Endothelial cell of umbilical vein (primary cell): ENCODE data around the gene AK9. TPM values are rescaled to one million over a fixed set of nuclear protein-coding genes. Genes with fewer than 3 reads are reported as not detected.

Experiments used
- BruUV-seq: library from RNA; stranded (reverse); fragments of 400-500 nt; replicated peaks from 2 replicates; lab custom pipeline; 2021; lab: Mats Ljungman, UMichigan
- CTCF ChIA-PET: fragments of 300-600, 350-600 bp; sonication (Branson Sonifier 250); formaldehyde crosslinking; loops from one replicate; lab custom pipeline; 2021; ENCODE audit warnings: antibody characterized with exemption, inconsistent platforms; lab: Charles Lee
- POLR2A ChIA-PET: fragments of 300-600, 350-600 bp; sonication (Branson Sonifier 250); formaldehyde crosslinking; loops from one replicate; lab custom pipeline; 2021; ENCODE audit warnings: antibody characterized with exemption, inconsistent platforms; lab: Charles Lee
- DNase-seq: peaks from one replicate; pipeline ENCODE4 v3.0.0-alpha.2; 2011; ENCODE audit warnings: low read depth, low spot score
- FAIRE-seq: peaks from 2 replicates; lab custom pipeline; 2011; peaks lifted over from hg19 to GRCh38; lab: Jason Lieb, UNC
- H2AFZ ChIP-seq: 2 replicates; pipeline ENCODE4 v1.6.0; 2012; ENCODE audit warnings: low read depth, low read length, control low read depth, inconsistent platforms
- H3K27ac ChIP-seq: 2 replicates; pipeline ENCODE4 v1.5.1; 2011; ENCODE audit warnings: low read depth, mild to moderate bottlenecking, control low read depth, low read length, moderate library complexity; ENCODE audit not compliant: insufficient read depth
- H3K27me3 ChIP-seq, 2 experiments: 2 replicates each; pipeline versions ENCODE4 v1.6.0 to v1.6.1; 2011; ENCODE audit warnings: low read length in 2 of 2, mixed read lengths in 1 of 2; ENCODE audit not compliant: control insufficient read depth in 2 of 2, insufficient read depth in 2 of 2
- H3K36me3 ChIP-seq, 2 experiments: 2 replicates in 1 of 2; 3 replicates in 1 of 2; pipeline ENCODE4 v1.5.1; 2011; ENCODE audit warnings: low read length in 2 of 2, mild to moderate bottlenecking in 1 of 2, moderate library complexity in 1 of 2; ENCODE audit not compliant: control insufficient read depth in 2 of 2, insufficient read depth in 2 of 2; ENCODE audit errors: extremely low read depth in 1 of 2
- H3K4me1 ChIP-seq: 3 replicates; pipeline ENCODE4 v1.5.1; 2011; ENCODE audit warnings: mild to moderate bottlenecking, low read length; ENCODE audit not compliant: control insufficient read depth, insufficient read depth; ENCODE audit errors: extremely low read depth
- H3K4me2 ChIP-seq: 2 replicates; pipeline ENCODE4 v1.6.1; 2011; ENCODE audit warnings: low read length, control low read depth, mixed read lengths; ENCODE audit not compliant: insufficient read depth
- H3K4me3 ChIP-seq, 3 experiments: fragments of 200-600 bp in 1 of 3; sonication (generic), shearing (Covaris generic) in 1 of 3; replicated peaks in 1 of 3; 2 replicates each; pipeline ENCODE4 v1.5.1; 2011 to 2016; ENCODE audit warnings: control low read depth in 3 of 3, low read length in 3 of 3, mild to moderate bottlenecking in 2 of 3, inconsistent platforms in 1 of 3, low read depth in 1 of 3, moderate library complexity in 1 of 3; ENCODE audit not compliant: insufficient read depth in 1 of 3
- H3K79me2 ChIP-seq: 2 replicates; pipeline ENCODE4 v1.6.0; 2012; ENCODE audit warnings: low read length, inconsistent platforms; ENCODE audit not compliant: control insufficient read depth, insufficient read depth
- H3K9ac ChIP-seq: replicated peaks from 2 replicates; pipeline ENCODE3; 2011; ENCODE audit warnings: low read length, control low read depth; ENCODE audit not compliant: insufficient read depth; ENCODE audit errors: extremely low read depth
- H3K9me1 ChIP-seq: replicated peaks from 3 replicates; pipeline ENCODE4 v1.6.0; 2011; ENCODE audit warnings: mild to moderate bottlenecking, low read length; ENCODE audit not compliant: control insufficient read depth, insufficient read depth; ENCODE audit errors: extremely low read depth
- H3K9me3 ChIP-seq: replicated peaks from 2 replicates; pipeline ENCODE4 v1.5.1; 2012; ENCODE audit warnings: low read length, inconsistent platforms; ENCODE audit not compliant: control insufficient read depth, insufficient read depth
- H4K20me1 ChIP-seq: replicated peaks from 2 replicates; pipeline ENCODE3; 2011; ENCODE audit warnings: mild to moderate bottlenecking, low read length; ENCODE audit not compliant: control insufficient read depth, insufficient read depth; ENCODE audit errors: extremely low read depth
- CTCF ChIP-seq, 2 donors: IDR thresholded peaks; 1 replicate in 1 of 2; 2 replicates in 1 of 2; pipeline ENCODE4 v1.5.1; 2011; ENCODE audit warnings: low read length in 2 of 2, mild to moderate bottlenecking in 2 of 2, moderate library complexity in 2 of 2, control low read depth in 1 of 2, inconsistent platforms in 1 of 2, low read depth in 1 of 2; ENCODE audit not compliant: insufficient read depth in 1 of 2; ENCODE audit errors: extremely low read depth in 1 of 2
- EZH2 ChIP-seq: IDR thresholded peaks from 2 replicates; pipeline ENCODE4 v1.6.1; 2012; ENCODE audit warnings: borderline replicate concordance, low read depth, mild to moderate bottlenecking, moderate library complexity, low read length, inconsistent platforms; ENCODE audit not compliant: severe bottlenecking
- JUN ChIP-seq: IDR thresholded peaks from 2 replicates; pipeline ENCODE4 v1.6.1; 2011; ENCODE audit warnings: borderline replicate concordance, low read depth; ENCODE audit not compliant: insufficient read length, insufficient read depth
- MAX ChIP-seq: IDR thresholded peaks from 2 replicates; pipeline ENCODE4 v1.6.1; 2011; ENCODE audit not compliant: insufficient read depth, insufficient read length
- POLR2A ChIP-seq: IDR thresholded peaks from 2 replicates; pipeline ENCODE4 v1.6.1; 2012; ENCODE audit warnings: low read depth, mild to moderate bottlenecking, control low read depth, low read length
- POLR2AphosphoS5 ChIP-seq: IDR thresholded peaks from 2 replicates; pipeline ENCODE4 v1.6.1; 2012; ENCODE audit warnings: low read depth, mild to moderate bottlenecking, control low read depth, low read length, moderate library complexity; ENCODE audit not compliant: insufficient read depth
- dilution Hi-C: fragments of 300-500 bp; cut with MboI; formaldehyde crosslinking; loops from one replicate; pipeline ENCODE4 v1.15.0; 2019; ENCODE audit warnings: low sequenced_read_pairs; ENCODE audit not compliant: extremely low pct_ligation_motif_present
- intact Hi-C: fragments of 100-400 bp; cut with micrococcal nuclease; formaldehyde crosslinking; loops from one replicate; pipeline ENCODE4 v1.10.0; 2022
- polyA plus RNA-seq, 4 experiments: library from polyadenylated mRNA; depleted of rRNA in 3 of 4; stranded (reverse) in 3 of 4; unstranded in 1 of 4; fragments of >200 nt; gene quantifications; 2 replicates each; pipeline versions ENCODE4 v1.2.1 to v1.2.3, GENCODE V29; 2011 to 2012; ENCODE audit warnings: missing spikeins in 1 of 4
- total RNA-seq: library from RNA; stranded (reverse); gene quantifications from 2 replicates; pipeline ENCODE4 v1.2.3, GENCODE V29; 2021

AK9 gene
- total and polyA plus RNA-seq, 2 donors (not counting 3 experiments of a cell fraction or from before 2014, with no cell fraction given): 1.4 to 3.2 TPM

- Histone ChIP-seq H3K9ac (peak within 1 kb of the TSS; percentile 43), H3K27ac (no peak within 1 kb of the TSS), H3K79me2 (no peaks in the 10 kb centered on the region), H3K4me1 (peaks cover 7% of the 10 kb centered on the region), H3K36me3 (no peaks in the 10 kb centered on the region), H4K20me1 (no peaks in the 10 kb centered on the region), H3K9me1 (no peaks in the 10 kb centered on the region), H3K4me3 (peak within 1 kb of the TSS; percentile 66 to 73 (median 69)), H2AFZ (peak within 1 kb of the TSS; percentile 98), H3K4me2 (peak within 1 kb of the TSS; percentile 71), H3K27me3 (no peaks in the 10 kb centered on the region), H3K9me3 (no peaks in the 10 kb centered on the region)
- CTCF ChIA-PET: interaction anchor here (0.6 to 1.8 kb wide), 7 partner anchors 9 to 268 kb away, joined by 3 to 11 read pairs (median 3); partner anchors contain the start of genes CD164, PPIL6, SMPD2 and ZBTB24
- BruUV-seq: no TSS peak
- POLR2A ChIA-PET: no interaction called here
- DNase-seq: peak; percentile 22
- FAIRE-seq: peak; percentile 4
- TF ChIP-seq MAX (no peak), JUN (no peak), POLR2AphosphoS5 (peak; percentile 46), EZH2 (no peak), POLR2A (peak; percentile 68), CTCF (IDR thresholded peaks at IDR 0.05; ENCODE audit: extremely low read depth in 1 of 2, insufficient read depth in 1 of 2, low read depth in 1 of 2, low read length in 2 of 2) (peak; percentile 23 to 44)
- intact Hi-C loops (loop anchor here (1.0 kb wide), 1 partner anchor 15 kb away; the partner anchor contains the start of genes PPIL6 and SMPD2), dilution Hi-C loops (no loop called here)
Observed at GRCh38 chr6:109455437-109456110, 235.4 kb downstream of the AK9 start, which contains the start of gene MICAL1. Gene MICAL1, minus strand, starts transcription at chr6:109455772. Its CDS starts 1,576 bp downstream, at chr6:109454196.
